ENCODE results near the gene OPRM1. TPM values are rescaled to one million over a fixed set of nuclear protein-coding genes. Genes with fewer than 3 reads are reported as not detected.

OPRM1 gene
- total RNA-seq, 4 donors from 2014 or later, result not detected

- TF ChIP-seq CTCF (IDR thresholded peaks at IDR 0.05), result no peak
- no peak for TF ChIP-seq POLR2A (IDR thresholded peaks at IDR 0.05)
- no peaks in the 10 kb centered on the region for H3K9me3 ChIP-seq
- no peak overlapping the region for H3K4me3 ChIP-seq
- H3K4me1 ChIP-seq, result peaks cover 0 to 7% (median 1%) of the 10 kb centered on the region in 4 donors
- no peaks in the 10 kb centered on the region for H3K36me3 ChIP-seq
- no peaks in the 10 kb centered on the region for H3K27me3 ChIP-seq
- DNase-seq, result no peak
- H3K27ac ChIP-seq, result no peak overlapping the region
Measured at GRCh38 chr6:154159126-154159525, 120.1 kb downstream of the OPRM1 start.

- Histone ChIP-seq H3K27ac (no peak overlapping the region), H3K27me3 (no peaks in the 10 kb centered on the region), H3K4me1 (peaks cover 0 to under 1% (median 0%) of the 10 kb centered on the region in 4 donors), H3K36me3 (no peaks in the 10 kb centered on the region), H3K4me3 (no peak overlapping the region), H3K9me3 (no peaks in the 10 kb centered on the region)
- no peak for TF ChIP-seq CTCF (IDR thresholded peaks at IDR 0.05)
- TF ChIP-seq POLR2A (IDR thresholded peaks at IDR 0.05), result no peak
- DNase-seq, result no peak
Measured at GRCh38 chr6:154161689-154162088, 122.6 kb downstream of the OPRM1 start.

- H3K36me3 ChIP-seq, result no peaks in the 10 kb centered on the region
- H3K4me1 ChIP-seq, result no peaks in the 10 kb centered on the region
- H3K27ac ChIP-seq, result no peak overlapping the region
- TF ChIP-seq CTCF (IDR thresholded peaks at IDR 0.05), result no peak
- no peaks in the 10 kb centered on the region for H3K9me3 ChIP-seq
- no peak for DNase-seq
- no peak overlapping the region for H3K4me3 ChIP-seq
- H3K27me3 ChIP-seq, result no peaks in the 10 kb centered on the region
Measured at GRCh38 chr6:154164397-154164796, 125.4 kb downstream of the OPRM1 start.

DNA sequence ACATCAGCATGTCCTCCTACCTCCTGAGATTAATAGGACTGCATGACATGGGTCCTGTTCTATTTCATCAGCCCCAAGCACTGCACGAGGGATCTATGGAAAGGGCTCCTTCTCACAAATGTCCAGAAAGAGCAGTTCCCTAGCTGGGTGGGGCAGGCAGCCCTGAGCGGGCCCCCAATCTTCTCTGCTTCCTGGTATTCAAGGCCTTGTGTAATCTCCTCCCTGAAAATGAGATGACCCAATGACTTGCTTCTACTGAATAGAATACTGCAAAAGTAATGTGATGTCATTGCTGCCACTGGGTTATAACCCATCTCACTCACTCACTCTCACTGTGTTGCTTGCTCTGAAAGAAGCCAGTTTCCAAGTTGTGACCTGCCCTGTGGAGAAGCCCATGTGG is 126.4 kb downstream of the OPRM1 start:
- H3K4me1 ChIP-seq, result no peaks in the 10 kb centered on the region
- H3K4me3 ChIP-seq, result no peak overlapping the region
- no peaks in the 10 kb centered on the region for H3K36me3 ChIP-seq
- no peak overlapping the region for H3K27ac ChIP-seq
- H3K27me3 ChIP-seq, result no peaks in the 10 kb centered on the region
- TF ChIP-seq POLR2A (IDR thresholded peaks at IDR 0.05) (no peak), CTCF (IDR thresholded peaks at IDR 0.05) (no peak)
- DNase-seq, result no peak
- H3K9me3 ChIP-seq, result no peaks in the 10 kb centered on the region

DNA sequence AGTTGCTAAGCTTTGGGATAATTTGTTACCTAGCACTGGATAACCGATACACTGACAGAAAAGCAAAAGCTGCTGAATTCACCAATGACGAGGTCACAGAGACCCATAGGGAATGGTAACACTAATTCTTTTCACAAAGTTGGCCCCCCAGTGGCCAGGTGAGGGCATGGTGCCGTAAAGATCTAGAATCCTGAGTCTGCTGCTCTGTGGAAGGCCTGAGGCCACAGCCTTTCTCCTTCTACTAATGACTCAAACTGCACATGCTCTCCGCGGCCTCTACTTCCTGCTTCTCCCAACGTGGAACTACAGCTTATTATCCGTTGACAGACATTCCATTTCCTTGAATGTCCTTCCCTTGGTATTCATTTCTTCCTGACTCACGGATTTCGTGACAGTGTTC is 127.1 kb downstream of the OPRM1 start:
- no peaks in the 10 kb centered on the region for H3K27me3 ChIP-seq
- H3K9me3 ChIP-seq, result no peaks in the 10 kb centered on the region
- no peak for DNase-seq
- H3K4me3 ChIP-seq, result no peak overlapping the region
- no peaks in the 10 kb centered on the region for H3K36me3 ChIP-seq
- no peak overlapping the region for H3K27ac ChIP-seq
- TF ChIP-seq CTCF (IDR thresholded peaks at IDR 0.05), result no peak
- TF ChIP-seq POLR2A (IDR thresholded peaks at IDR 0.05), result no peak
- H3K4me1 ChIP-seq, result no peaks in the 10 kb centered on the region

- Histone ChIP-seq H3K36me3 (no peaks in the 10 kb centered on the region), H3K4me1 (no peaks in the 10 kb centered on the region), H3K9me3 (no peaks in the 10 kb centered on the region), H3K27me3 (no peaks in the 10 kb centered on the region), H3K27ac (no peak overlapping the region), H3K4me3 (no peak overlapping the region)
- no peak for DNase-seq
- TF ChIP-seq CTCF (IDR thresholded peaks at IDR 0.05) (no peak), POLR2A (IDR thresholded peaks at IDR 0.05) (no peak)
Measured at GRCh38 chr6:154167126-154167525, 128.1 kb downstream of the OPRM1 start.

All from Peyer's patch (tissue), 4 donors.